Measurements from ENCODE around the gene ANKLE1. TPM values are rescaled to one million over a fixed set of nuclear protein-coding genes. Genes with fewer than 3 reads are reported as not detected.

The ANKLE1 gene, protein sequence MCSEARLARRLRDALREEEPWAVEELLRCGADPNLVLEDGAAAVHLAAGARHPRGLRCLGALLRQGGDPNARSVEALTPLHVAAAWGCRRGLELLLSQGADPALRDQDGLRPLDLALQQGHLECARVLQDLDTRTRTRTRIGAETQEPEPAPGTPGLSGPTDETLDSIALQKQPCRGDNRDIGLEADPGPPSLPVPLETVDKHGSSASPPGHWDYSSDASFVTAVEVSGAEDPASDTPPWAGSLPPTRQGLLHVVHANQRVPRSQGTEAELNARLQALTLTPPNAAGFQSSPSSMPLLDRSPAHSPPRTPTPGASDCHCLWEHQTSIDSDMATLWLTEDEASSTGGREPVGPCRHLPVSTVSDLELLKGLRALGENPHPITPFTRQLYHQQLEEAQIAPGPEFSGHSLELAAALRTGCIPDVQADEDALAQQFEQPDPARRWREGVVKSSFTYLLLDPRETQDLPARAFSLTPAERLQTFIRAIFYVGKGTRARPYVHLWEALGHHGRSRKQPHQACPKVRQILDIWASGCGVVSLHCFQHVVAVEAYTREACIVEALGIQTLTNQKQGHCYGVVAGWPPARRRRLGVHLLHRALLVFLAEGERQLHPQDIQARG
- total RNA-seq = 1.3 TPM in 1 of 2 replicates, not detected in the other

DNA sequence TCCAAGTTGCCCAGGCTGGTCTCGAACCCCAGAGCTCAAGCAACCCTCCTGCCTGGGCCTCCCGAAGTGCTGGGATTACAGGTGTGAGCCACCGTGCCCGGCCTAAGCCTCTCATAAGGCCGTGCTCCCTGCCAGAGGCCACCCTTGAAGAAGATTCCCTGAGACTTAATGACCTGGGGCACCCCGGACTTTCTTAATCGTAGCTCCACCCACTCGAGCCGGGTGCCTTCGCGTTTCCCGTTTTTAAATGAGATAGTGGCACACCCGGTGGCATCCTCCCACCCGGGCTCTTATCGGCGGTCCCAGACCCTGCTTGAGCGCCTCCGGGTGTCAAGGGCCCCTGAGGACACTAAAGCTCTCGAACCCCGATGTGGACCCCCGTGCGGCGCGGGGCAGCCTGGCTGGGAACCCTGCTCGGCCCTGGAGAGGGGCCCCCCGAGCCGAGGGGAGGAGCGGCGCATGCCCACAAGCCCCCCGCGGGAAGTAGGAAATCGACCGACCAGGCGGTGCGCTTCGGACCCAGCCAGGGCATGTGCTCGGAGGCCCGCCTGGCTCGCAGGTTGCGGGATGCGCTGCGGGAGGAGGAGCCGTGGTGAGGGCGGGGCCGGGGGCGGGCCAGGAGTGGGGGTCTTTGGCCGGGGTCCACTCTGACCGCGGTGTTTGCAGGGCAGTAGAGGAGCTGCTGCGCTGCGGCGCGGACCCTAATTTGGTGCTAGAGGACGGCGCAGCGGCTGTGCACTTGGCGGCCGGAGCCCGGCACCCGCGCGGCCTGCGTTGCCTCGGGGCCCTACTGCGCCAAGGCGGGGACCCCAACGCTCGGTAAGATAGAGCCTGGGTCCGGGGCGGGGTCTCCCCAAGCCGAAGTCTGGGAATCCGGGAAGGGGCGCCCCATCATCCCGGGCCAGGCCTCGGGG, at the start of gene ANKLE1:
Gene ANKLE1, plus strand, starts transcription at position 511 of the 914 bp plus-strand sequence. Its CDS starts 20 bp downstream, at position 531.

DNA sequence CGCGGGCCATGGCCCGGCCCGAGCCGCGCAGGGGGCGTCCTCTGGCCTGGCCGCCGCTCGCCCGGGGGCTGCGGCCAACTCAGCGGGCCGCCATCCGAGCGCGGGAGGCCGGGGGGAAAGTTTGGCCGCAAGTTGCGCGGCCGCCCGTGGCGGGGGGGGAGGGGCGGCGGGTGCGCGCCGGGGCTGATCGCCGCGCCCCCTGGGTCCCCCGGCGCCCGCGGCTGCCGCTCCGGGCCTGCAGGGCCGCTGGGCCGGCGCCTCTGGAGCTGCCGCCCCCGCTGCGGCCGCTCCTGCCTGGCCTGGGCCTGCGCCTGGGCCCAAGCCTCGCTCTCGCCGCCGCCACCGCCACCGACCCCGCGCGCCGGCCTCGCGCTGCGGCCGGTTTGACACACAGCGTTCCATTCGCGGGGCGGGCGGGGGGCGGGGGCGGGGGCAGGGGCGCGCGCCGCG, 36.1 kb upstream of the ANKLE1 start, which contains the start of gene NR2F6:
Gene NR2F6, minus strand, starts transcription at position 385 of the 450 bp plus-strand sequence. CDS start 699 bp downstream, outside the sequence.

DNA sequence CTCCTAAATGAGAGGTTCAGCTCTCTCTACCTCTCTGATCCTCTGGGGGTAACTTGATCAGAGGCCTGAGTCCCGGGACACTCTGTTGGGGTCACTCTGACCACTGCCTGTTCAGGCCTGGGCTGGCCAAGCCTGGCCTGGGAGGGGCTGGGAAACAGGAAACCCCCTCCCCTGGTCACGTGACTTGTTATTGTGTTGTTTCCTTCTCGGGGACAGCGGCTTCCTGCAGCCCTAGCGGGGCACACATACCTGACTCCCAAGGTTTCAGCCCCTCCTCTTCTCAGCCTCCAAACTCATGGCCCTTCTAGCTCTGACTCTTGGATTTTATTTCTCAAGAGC, 17.1 kb upstream of the ANKLE1 start, which contains the start of gene USHBP1:
Gene USHBP1, minus strand, starts transcription at position 105 of the 339 bp plus-strand sequence. CDS start 446 bp downstream, outside the sequence.

DNA sequence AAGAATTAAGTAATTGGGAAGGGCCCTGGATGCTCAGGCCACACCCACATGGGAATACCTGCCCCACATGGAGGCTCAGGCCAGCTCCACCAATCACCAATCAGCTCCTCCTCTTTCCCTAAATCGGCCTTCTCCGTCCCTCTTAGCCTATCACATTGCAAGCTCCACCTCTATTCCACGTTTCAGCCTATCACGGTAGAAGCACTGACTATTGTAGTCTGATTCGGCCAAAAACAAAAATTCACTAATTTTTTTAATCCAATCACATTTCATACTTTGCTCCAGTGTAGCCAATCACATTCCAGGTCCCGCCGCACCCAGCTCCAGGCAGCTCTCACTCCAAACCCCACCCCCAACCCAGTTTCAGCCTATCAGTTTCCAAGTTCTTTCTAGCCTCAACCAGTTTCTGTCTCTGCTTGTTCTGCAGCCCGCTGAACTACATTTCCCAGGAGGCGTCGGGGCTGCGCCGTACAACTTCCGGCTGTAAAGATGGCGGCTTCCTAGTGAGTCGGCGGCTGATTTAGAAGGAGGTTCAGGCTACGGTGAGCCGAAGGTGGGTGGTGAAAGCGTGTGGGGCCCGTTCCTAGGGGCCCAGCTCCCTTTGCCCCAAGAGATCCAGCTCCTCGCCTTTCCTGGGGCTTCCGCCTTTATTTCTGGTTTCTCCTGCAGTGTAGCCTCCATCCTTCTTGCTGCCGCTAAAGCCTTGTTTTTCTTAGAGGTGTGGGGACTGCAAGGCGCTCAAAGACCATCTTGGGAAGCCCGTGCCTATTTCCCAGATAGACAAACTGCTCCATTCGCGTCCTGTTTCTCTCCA, 14.5 kb upstream of the ANKLE1 start, which contains the start of gene BABAM1:
Gene BABAM1, plus strand, starts transcription at position 469 of the 814 bp plus-strand sequence. CDS start 1,364 bp downstream, outside the sequence.

DNA sequence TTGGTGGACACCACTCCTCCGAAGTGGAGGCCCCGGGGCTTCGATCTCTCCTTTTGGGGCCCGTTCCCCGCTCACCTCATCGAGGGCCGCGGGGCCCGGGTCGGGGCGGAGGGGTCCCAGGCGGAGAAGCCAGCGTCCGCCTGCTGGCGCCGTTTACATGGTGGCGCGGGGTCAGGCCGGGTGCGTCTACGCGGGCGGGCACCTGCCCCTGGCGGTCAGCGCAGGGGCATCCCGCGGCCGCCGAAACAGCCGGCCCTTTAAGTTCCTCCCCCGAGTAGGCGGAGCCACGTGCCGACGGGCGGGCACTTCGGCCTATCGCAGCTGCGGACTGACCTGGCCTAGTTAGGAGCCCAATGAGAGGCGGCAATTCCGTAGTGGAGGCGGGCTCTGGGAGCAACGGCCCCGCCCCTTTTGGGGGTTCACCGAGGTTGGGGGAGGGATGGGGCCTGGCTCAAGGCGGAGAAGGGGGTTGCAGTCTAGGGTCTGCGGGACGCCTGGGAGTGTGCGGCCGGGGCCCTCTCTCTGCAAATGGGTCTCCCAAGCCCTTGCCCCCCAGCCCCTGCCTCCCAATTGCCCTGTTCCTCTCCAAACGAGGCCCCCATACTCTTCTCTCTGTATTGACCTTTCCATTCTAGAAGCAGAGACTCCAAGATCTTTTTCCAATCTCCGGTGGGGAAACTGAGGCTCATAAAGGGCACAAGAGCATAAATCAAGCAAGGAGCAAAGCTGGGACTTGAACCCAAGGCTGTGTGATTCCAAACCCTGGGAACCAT, 21.7 kb downstream of the ANKLE1 start, which contains the start of gene ABHD8:
Gene ABHD8, minus strand, starts transcription at position 259 of the 773 bp plus-strand sequence. CDS start 1,809 bp downstream, outside the sequence.

DNA sequence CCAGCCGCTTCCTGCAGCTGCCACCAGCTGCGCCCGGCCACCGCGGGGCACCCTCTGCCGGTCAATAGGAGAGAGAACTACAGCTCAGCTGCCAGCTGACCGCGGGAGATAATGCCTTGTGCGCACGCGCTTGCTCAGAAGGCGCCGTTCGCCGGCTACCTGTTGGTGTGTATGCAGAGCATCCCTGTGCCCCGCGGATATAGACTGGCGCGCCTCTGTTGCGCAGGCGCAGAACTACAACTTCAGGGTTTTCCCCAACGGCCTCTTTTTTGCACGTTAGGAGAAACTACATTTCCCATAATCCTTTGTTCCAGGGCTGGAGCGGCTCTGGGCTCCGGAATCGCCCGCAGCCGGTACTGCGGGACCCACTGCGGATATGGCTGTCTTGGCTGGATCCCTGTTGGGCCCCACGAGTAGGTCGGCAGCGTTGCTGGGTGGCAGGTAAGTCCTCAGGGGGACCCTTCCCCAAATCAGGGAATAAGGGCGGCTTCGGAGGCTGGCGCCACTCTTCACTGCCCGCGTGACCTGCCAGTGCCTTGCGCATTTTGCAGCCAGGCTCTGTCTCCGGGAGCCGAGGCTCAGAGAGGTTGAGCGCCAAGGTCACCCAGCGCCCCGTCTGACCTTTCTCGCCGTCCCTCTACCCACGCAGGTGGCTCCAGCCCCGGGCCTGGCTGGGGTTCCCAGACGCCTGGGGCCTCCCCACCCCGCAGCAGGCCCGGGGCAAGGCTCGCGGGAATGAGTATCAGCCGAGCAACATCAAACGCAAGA, 24.0 kb downstream of the ANKLE1 start, which contains the start of gene MRPL34:
Gene MRPL34, plus strand, starts transcription at position 356 of the 768 bp plus-strand sequence. Its CDS starts 21 bp downstream, at position 377.

DNA sequence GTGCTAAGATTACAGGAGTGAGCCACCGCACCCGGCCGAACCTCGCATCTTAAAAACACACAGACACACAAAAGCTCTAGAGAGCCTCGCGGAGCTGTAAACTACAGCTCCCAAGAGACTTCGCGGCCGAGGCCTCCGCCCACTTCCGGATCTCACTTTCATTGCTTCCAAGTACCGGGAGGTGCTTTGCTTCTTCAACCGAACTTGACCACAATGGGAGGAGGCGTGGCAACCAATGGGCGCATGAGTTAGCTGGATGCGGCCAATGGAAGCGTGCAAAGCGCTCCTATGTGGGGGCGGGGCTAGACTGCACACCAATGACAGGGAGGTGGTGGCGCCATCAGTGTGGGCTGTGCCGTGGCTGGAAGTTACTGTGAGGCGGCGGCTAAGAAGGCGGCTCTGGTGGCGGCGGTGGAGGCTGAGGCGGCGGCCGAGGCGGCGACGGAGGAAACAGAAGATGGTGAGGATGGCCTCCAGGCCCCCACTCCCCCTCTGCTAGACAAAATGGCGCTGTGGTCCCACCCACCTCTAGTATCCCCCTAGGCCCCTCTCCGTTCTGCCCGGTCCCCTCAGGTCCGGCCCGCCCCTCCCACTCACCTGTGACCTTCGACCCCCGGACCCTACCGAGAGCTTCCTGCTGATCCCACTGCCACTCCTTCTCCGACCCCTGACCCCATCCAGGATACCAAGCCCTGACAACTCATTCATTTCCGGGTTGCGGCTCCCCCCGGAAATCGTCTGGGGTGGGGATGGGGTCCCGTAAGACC, 27.7 kb downstream of the ANKLE1 start, which contains the start of gene DDA1:
Gene DDA1, plus strand, starts transcription at position 366 of the 767 bp plus-strand sequence. Its CDS starts 92 bp downstream, at position 458.

DNA sequence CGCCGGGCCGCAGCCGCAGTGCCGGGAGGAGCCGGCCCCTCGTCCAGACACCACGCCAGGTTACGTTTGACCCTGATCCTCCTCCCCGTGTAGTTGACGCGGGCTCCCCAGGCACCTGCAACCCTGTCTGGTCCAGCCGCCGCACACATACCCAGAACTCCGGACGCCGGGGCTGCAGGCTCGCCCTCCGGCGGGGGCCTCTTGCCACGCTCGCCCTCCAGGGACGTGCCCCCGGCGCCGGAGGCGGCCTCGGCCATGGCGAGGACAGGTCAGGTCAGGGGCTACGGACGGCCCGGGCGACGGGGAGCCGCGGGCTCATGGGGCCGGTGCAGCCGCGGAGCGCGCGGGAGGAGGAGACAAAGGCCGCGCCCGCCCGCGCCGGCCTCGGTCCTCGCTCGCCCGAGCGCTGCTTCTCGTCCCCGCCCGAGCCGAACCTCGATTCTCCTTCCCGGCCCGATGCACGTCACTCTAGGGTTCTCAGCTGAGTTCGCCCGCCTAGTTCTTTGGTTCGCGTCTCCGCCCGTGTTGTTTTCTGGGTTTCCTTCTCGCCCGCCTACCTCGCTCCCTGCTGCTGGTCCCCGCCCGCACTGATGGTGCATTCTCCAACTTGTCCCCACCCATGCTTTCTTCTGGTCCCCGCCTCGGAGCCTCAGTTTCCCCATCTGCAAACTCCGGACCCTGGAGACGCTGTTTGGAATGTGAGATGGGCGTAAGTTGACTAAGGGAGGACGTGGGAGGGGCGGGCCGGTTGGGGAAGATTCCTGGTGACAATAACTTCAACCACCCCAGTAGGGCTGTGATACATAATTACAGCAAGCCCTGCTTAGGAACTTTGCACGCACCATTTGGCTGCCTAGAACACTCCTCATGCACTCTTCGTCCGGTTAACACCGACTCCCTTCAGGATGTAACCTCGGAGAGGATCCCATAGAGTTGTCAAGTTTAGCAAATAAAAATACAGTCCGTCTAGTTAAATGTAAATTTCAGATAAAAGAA, 53.0 kb downstream of the ANKLE1 start, which contains the start of gene ANO8:
Gene ANO8, minus strand, starts transcription at position 442 of the 996 bp plus-strand sequence. Its CDS starts 185 bp downstream, at position 257.

Other genes starting within 250 kb of the ANKLE1 start
- gene HAUS8, start 206.4 kb upstream of the ANKLE1 start, total RNA-seq = 0.94 and 1.8 TPM in 2 replicates
- gene MYO9B, start 206.1 kb upstream of the ANKLE1 start, total RNA-seq = 31.8 and 45.2 TPM in 2 replicates
- gene USE1, start 66.5 kb upstream of the ANKLE1 start, total RNA-seq = 22.8 and 24.3 TPM in 2 replicates
- gene OCEL1, start 55.7 kb upstream of the ANKLE1 start, total RNA-seq = 6.8 and 7.1 TPM in 2 replicates
- 87.4 and 95.5 TPM in 2 replicates for gene NR2F6, start 36.0 kb upstream of the ANKLE1 start, total RNA-seq
- not detected in 2 replicates for gene USHBP1, start 17.2 kb upstream of the ANKLE1 start, total RNA-seq
- 50.9 and 80.4 TPM in 2 replicates for gene BABAM1, start 14.5 kb upstream of the ANKLE1 start, total RNA-seq
- gene ABHD8, start 21.5 kb downstream of the ANKLE1 start, total RNA-seq = 9.1 and 19.4 TPM in 2 replicates
- gene MRPL34, start 24.0 kb downstream of the ANKLE1 start, total RNA-seq = 47.0 and 77.3 TPM in 2 replicates
- 9.8 and 22.3 TPM in 2 replicates for gene DDA1, start 27.7 kb downstream of the ANKLE1 start, total RNA-seq
- 3.1 and 3.7 TPM in 2 replicates for gene ANO8, start 53.0 kb downstream of the ANKLE1 start, total RNA-seq
- 7.9 and 9.8 TPM in 2 replicates for gene GTPBP3, start 55.7 kb downstream of the ANKLE1 start, total RNA-seq
- gene PLVAP, start 95.4 kb downstream of the ANKLE1 start, total RNA-seq = 0.82 and 0.94 TPM in 2 replicates
- gene CCDC194, start 112.3 kb downstream of the ANKLE1 start, total RNA-seq = not detected in 2 replicates
- gene BST2, start 123.7 kb downstream of the ANKLE1 start, total RNA-seq = 5.5 and 7.0 TPM in 2 replicates
- gene MVB12A, start 138.1 kb downstream of the ANKLE1 start, total RNA-seq = 58.5 and 68.5 TPM in 2 replicates
- 0.85 TPM in 1 of 2 replicates, not detected in the other for gene TMEM221, start 166.8 kb downstream of the ANKLE1 start, total RNA-seq
- not detected in 2 replicates for gene NXNL1, start 179.0 kb downstream of the ANKLE1 start, total RNA-seq
- gene SLC27A1, start 188.6 kb downstream of the ANKLE1 start, total RNA-seq = 28.0 and 29.8 TPM in 2 replicates
- 139 and 154 TPM in 2 replicates for gene PGLS, start 229.7 kb downstream of the ANKLE1 start, total RNA-seq